SJCRH30 (cell line): ENCODE results near the gene PREPL. TPM values are rescaled to one million over a fixed set of nuclear protein-coding genes. Genes with fewer than 3 reads are reported as not detected.

Experiments
- DNase-seq, 2 experiments: peaks; one replicate each; pipeline ENCODE4 v3.0.0-alpha.2; 2015 to 2020
- H3K27ac ChIP-seq: fragments of 250-450 bp; sonication (Bioruptor Pico); 2 replicates; pipeline ENCODE4 v1.5.1; 2020; ENCODE audit warnings: mild to moderate bottlenecking, moderate library complexity
- H3K27me3 ChIP-seq: fragments of 250-450 bp; sonication (Bioruptor Pico); 2 replicates; pipeline ENCODE4 v1.5.1; 2020; ENCODE audit warnings: mild to moderate bottlenecking, moderate library complexity
- H3K36me3 ChIP-seq: fragments of 250-450 bp; sonication (Bioruptor Pico); 2 replicates; pipeline ENCODE4 v1.5.1; 2020; ENCODE audit warnings: mild to moderate bottlenecking, moderate library complexity
- H3K4me1 ChIP-seq: fragments of 250-450 bp; sonication (Bioruptor Pico); 2 replicates; pipeline ENCODE4 v1.5.1; 2020; ENCODE audit warnings: mild to moderate bottlenecking, moderate library complexity
- H3K4me3 ChIP-seq: fragments of 250-450 bp; sonication (Bioruptor Pico); 2 replicates; pipeline ENCODE4 v1.5.1; 2020; ENCODE audit warnings: mild to moderate bottlenecking, moderate library complexity
- H3K9me3 ChIP-seq: fragments of 250-450 bp; sonication (Bioruptor Pico); replicated peaks from 2 replicates; pipeline ENCODE4 v1.5.1; 2020; ENCODE audit warnings: mild to moderate bottlenecking, moderate library complexity
- total RNA-seq: library from RNA; depleted of rRNA; stranded (reverse); fragments of >200 nt; shearing (Covaris generic); gene quantifications from 2 replicates; pipeline ENCODE4 v1.2.3, GENCODE V29; 2014

The PREPL gene
- total RNA-seq, 1 experiment from 2014 or later: 74.0 TPM

DNA sequence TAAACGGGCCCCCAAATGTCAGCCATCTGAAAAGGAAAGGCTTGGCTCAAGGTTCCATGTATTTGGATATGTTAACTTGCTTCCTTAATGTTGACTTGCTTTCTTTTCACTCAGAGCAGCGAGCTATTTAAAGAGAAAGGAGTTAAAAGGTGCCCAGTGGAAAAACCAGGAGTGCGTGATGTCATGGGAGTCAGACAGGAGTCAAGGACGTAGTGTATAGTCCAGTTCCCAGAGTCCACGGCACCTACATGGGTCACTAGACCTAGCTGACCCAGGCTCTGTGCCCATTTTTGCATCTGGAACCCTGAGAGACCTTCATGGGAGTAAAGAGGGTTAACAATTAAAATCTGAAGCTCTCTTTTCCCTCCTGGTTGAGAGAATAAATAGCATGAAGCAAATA, 66.2 kb downstream of the PREPL start:
- Histone ChIP-seq H3K9me3 (no peaks in the 10 kb centered on the region), H3K27ac (no peak overlapping the region), H3K27me3 (no peaks in the 10 kb centered on the region), H3K36me3 (no peaks in the 10 kb centered on the region), H3K4me1 (peaks cover 28% of the 10 kb centered on the region), H3K4me3 (no peak overlapping the region)
- no peak for DNase-seq

DNA sequence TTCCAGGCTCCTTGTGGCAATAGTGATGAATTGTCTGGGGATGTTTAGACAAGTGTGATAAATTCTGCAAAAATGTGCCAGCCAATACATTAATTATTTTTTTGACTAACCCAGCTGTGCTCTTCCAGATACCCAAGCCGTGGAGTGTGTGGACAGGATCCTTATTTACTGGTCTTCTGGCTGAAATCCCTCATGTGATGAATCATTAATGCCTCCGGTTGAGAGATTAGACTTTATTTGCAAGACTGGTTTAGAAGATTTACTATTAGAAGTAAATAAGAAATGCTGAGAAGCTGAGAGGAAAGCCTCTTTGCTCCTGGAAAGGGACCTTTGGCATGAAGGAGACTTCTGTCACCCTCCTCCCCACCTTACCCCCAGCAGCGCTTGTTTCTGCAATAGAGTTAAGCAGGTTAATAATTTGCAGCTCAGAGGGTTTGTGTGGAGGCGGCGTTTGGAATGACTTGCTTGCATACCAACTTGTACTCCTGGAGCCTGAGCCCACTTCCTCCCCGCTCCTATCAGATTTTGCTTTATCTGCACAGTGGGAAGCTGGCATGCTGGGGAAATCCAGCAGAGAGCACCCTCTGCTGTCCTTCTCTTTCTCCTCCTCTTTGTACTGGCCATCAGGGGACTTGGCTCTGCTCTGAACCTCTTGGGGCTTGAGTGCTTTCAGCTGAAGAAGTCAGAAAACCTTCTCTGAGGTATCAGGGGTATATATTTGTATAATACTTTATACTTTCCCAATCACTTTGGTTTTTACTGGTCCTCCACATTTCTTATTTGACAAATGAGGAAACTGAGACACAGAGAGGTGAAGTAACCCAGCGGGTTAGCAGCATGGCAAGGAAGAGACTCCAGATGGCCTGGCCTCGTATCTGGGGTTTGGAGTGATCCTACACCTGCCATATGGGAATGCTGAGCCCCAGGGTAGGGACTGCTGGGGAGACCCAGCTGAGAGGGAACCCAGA, 69.7 kb downstream of the PREPL start:
- H3K4me3 ChIP-seq: no peak overlapping the region
- peak; percentile 79 to 89 for DNase-seq
- H3K27me3 ChIP-seq: no peaks in the 10 kb centered on the region
- no peak overlapping the region for H3K27ac ChIP-seq
- H3K4me1 ChIP-seq: peaks cover 23% of the 10 kb centered on the region
- no peaks in the 10 kb centered on the region for H3K36me3 ChIP-seq
- no peaks in the 10 kb centered on the region for H3K9me3 ChIP-seq

DNA sequence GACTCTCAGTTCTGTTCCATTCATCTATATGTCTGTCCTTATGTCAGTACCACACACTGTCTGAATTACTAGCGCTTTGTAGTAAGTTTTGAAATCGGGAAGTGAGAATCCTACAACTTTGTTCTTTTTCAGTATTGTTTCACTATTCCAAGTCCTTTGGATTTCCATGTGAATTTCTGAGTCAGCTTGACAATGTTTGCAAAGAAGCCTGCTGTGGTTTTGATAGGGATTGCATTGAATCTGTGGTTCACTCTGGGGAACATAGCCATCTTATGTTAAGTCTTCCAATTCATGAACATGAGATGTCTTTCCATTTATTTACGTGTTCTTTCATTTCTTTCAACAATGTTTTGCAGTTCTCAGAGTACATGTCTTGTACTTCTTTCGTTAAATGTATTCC, 71.0 kb downstream of the PREPL start:
- Histone ChIP-seq H3K27me3 (no peaks in the 10 kb centered on the region), H3K4me3 (no peak overlapping the region), H3K27ac (no peak overlapping the region), H3K4me1 (peaks cover 12% of the 10 kb centered on the region), H3K9me3 (no peaks in the 10 kb centered on the region), H3K36me3 (no peaks in the 10 kb centered on the region)
- no peak for DNase-seq

DNA sequence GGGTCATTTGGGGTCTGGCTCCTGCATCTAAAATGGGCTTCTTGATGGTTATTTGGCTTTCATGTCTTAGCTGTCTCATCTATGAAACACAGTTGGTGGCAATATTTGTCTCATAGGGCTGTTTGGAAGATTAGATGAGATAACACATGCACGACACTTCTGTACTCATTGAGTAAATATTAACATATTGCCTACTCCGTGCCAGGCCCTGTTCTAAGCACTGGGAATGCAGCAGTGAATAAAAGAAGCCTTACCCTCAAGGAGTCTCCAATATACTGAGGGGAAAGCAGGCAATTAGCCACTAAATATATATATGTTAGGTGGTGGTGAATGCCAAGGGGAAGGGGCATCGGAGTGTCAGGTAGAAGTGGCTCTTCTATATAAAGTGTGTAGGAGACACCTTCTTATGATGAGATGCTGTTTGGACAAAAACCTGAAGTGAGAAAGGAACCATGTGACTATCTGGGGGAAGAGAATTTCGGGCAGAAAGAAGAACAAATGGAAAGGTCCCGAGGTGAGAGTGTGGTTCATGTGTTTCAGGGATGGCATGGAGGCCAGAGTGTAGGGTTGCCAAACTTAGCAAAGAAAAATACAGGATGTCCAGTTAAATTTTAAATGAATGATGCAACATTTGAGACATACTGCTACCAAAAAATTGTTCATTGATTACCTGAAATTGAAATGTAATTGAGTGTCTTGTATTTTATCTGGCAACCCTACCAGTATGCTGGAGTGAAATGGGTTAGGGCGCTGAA, 74.2 kb downstream of the PREPL start:
- H3K9me3 ChIP-seq: no peaks in the 10 kb centered on the region
- DNase-seq: no peak
- no peak overlapping the region for H3K4me3 ChIP-seq
- H3K4me1 ChIP-seq: peaks cover 11% of the 10 kb centered on the region
- no peaks in the 10 kb centered on the region for H3K36me3 ChIP-seq
- H3K27ac ChIP-seq: no peak overlapping the region
- H3K27me3 ChIP-seq: no peaks in the 10 kb centered on the region

DNA sequence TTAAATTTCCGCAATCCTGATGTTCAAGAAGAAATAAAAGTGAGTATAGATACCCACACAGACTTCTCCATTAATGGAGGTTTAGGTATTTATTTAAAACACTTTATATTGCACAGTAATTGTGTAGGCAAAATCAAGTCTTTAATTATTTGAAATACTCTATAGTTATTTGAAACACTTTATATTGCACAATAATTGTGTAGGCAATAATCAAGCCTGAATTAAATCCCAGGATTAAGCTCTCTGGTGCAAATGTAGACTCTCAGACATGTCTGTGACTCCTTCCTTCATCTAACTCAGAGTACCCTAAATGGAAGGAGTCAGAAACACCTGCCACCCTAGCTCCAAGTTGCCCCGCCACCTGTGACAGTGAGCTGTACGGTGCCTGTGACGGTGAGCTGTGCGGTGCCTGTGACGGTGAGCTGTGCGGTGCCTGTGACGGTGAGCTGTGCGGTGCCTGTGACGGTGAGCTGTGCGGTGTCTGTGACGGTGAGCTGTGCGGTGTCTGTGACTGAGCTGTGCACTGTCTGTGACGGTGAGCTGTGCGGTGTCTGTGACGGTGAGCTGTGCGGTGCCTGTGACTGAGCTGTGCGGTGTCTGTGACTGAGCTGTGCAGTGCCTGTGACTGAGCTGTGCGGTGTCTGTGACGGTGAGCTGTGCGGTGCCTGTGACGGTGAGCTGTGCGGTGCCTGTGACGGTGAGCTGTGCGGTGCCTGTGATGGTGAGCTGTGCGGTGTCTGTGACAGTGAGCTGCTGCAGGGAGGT, 75.0 kb downstream of the PREPL start:
- no peaks in the 10 kb centered on the region for H3K9me3 ChIP-seq
- no peak for DNase-seq
- H3K4me1 ChIP-seq: peaks cover 6% of the 10 kb centered on the region
- H3K27ac ChIP-seq: no peak overlapping the region
- H3K4me3 ChIP-seq: no peak overlapping the region
- H3K36me3 ChIP-seq: no peaks in the 10 kb centered on the region
- no peaks in the 10 kb centered on the region for H3K27me3 ChIP-seq

DNA sequence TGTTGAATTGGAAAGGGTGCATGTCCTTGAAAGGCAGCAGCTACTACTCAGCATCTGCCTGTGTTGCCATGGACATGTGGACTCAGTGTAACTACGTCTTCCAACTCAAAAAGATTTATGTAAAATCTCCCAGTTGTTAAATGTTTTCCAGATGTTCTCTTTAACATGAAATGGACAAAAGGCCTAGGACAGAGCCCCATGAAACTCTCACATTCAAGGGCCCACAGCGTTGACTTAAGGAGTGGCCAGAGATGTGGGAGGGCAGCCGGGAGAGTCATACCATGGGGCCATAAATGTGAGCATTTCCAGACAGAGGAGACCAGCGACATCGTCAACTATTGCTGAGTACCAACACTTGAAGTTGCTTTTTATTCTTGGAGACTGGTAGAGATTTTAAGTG, 76.1 kb downstream of the PREPL start:
- Histone ChIP-seq H3K9me3 (no peaks in the 10 kb centered on the region), H3K36me3 (no peaks in the 10 kb centered on the region), H3K27me3 (no peaks in the 10 kb centered on the region), H3K27ac (no peak overlapping the region), H3K4me1 (no peaks in the 10 kb centered on the region; the same call in 1 of the 2 replicates), H3K4me3 (no peak overlapping the region)
- DNase-seq: no peak

DNA sequence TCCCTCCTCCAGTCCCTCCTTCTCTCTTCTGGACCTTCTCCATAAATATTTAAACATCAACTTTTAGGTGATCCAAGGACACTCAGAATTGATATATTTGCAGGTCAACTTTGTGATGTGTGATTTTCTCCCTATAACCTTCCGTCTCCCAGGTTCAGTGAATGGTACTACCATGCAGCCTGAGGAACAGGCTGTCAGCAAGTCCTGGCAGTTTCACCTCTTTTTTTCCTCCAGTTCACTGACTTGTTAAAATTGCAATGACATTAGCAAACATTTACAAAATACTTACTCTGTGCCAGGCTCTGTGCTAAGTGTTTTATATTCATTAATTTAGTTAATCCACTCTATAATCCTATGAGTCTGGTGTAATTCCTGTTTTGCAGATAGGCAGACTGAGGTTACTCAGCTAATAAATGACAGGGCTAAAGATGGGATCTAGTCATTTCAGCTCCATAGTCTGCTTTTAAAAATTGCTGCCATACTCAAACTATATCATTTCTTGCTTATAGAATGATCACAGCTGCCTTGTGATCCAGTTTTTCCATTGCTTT, 78.1 kb downstream of the PREPL start:
- H3K9me3 ChIP-seq: no peaks in the 10 kb centered on the region
- no peaks in the 10 kb centered on the region for H3K4me1 ChIP-seq
- no peak overlapping the region for H3K4me3 ChIP-seq
- no peaks in the 10 kb centered on the region for H3K36me3 ChIP-seq
- H3K27ac ChIP-seq: no peak overlapping the region
- DNase-seq: no peak
- no peaks in the 10 kb centered on the region for H3K27me3 ChIP-seq

DNA sequence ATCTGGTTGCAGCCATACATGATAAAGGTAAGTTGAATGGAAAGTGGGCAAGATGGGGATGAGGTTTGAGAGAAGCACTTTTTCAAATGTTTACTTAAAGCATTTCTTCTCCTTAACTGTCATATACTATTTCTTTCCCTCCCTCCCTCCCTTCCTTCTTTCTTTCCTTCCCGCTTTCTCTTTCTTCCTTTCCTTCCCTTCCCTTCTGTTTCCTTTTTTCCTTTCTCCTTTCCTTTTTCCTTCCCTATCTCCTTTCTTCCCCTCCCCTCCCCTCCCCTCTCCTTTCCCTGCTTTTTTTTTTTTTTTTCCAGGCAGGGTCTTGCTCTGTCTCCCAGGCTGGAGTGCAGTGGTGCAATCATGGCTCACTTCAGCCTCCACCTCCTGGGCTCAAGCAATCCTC, 80.4 kb downstream of the PREPL start:
- DNase-seq: no peak
- Histone ChIP-seq H3K4me1 (peaks cover 11% of the 10 kb centered on the region; the same call in 1 of the 2 replicates), H3K27me3 (no peaks in the 10 kb centered on the region), H3K9me3 (no peaks in the 10 kb centered on the region), H3K27ac (no peak overlapping the region), H3K4me3 (no peak overlapping the region), H3K36me3 (no peaks in the 10 kb centered on the region)

DNA sequence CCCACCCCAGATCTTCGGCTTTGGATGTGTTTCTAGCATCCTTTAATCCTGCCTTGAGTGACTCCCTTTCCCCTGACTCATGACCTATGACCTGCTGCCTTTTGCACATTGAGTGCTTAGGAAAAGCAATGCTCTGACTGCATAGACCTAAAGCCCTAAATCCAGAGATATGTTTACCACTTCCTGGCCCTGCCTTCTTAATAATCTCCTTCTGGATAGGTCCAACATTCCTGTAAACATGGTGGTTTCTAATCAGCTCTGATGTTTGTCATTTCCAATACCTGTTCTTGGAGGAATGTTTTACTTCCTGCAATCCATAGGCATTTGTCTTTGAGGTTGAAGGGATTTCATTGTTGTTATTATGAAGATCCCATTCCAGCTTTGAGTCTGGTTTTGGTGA, 83.8 kb downstream of the PREPL start:
- H3K36me3 ChIP-seq: no peaks in the 10 kb centered on the region
- H3K4me3 ChIP-seq: no peak overlapping the region
- H3K27me3 ChIP-seq: no peaks in the 10 kb centered on the region
- H3K4me1 ChIP-seq: peaks cover 14% of the 10 kb centered on the region; the same call in 1 of the 2 replicates
- no peak overlapping the region for H3K27ac ChIP-seq
- no peak for DNase-seq
- H3K9me3 ChIP-seq: no peaks in the 10 kb centered on the region

DNA sequence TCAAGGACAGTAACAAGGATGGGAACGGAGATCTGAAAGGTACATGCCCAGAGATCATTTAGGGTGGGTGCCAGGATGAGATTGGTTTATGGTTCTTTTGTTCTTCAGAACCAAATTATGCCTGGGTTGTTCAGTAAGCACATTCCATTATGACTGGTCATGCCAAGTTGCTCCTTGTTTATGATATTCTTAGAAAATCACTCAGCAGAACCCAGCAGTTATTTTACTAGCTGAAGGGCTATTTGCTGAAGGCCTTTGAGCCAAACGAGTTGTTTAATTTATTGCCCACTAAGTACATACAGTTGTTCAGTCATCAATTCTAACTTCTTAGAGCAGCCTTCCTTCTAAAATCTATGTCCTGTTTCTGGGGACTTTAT, 85.4 kb downstream of the PREPL start:
- no peak overlapping the region for H3K4me3 ChIP-seq
- H3K27ac ChIP-seq: no peak overlapping the region
- H3K36me3 ChIP-seq: no peaks in the 10 kb centered on the region
- DNase-seq: no peak
- no peaks in the 10 kb centered on the region for H3K9me3 ChIP-seq
- H3K27me3 ChIP-seq: no peaks in the 10 kb centered on the region
- H3K4me1 ChIP-seq: peaks cover 14% of the 10 kb centered on the region; the same call in 1 of the 2 replicates

DNA sequence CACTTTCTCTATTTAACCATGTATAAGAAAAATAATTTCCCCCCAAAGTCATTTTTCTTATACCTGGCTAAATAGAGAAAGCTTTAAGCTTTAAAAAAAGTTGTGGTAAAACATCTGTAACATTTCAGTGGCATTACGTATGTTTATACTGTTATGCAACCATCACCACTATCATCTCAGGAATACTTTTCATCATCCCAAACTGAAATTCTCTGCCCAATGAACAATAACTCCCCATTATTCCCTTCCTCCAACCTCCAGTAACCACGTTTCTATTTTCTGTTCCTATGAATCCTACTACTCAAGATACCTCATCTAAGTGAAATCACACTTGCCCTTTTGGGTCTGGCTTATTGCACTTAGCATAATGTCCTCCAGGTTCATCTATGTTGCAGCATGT, 87.7 kb downstream of the PREPL start:
- Histone ChIP-seq H3K36me3 (no peaks in the 10 kb centered on the region), H3K4me3 (no peak overlapping the region), H3K27me3 (no peaks in the 10 kb centered on the region), H3K4me1 (peaks cover 17% of the 10 kb centered on the region), H3K9me3 (no peaks in the 10 kb centered on the region), H3K27ac (no peak overlapping the region)
- no peak for DNase-seq

DNA sequence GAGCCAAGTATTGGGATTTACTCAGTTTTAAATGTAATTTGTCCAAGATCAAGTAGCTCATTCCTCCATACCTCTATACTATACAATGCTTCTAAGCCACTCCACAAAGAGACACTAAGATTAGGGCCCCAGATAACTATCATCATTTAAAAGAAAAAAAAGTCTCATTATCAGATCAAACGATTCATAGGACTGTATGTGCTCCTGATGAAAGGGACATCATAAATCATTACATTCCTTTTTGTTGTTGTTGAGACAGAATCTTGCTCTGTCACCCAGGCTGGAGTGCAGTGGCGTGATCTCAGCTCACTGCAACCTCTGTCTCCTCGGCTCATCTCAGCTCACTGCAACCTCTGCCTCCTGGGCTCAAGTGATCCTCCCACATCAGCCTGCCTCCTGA, 88.2 kb downstream of the PREPL start:
- no peak overlapping the region for H3K27ac ChIP-seq
- H3K4me1 ChIP-seq: peaks cover 22% of the 10 kb centered on the region
- H3K36me3 ChIP-seq: no peaks in the 10 kb centered on the region
- no peaks in the 10 kb centered on the region for H3K9me3 ChIP-seq
- no peak overlapping the region for H3K4me3 ChIP-seq
- no peak for DNase-seq
- H3K27me3 ChIP-seq: no peaks in the 10 kb centered on the region

DNA sequence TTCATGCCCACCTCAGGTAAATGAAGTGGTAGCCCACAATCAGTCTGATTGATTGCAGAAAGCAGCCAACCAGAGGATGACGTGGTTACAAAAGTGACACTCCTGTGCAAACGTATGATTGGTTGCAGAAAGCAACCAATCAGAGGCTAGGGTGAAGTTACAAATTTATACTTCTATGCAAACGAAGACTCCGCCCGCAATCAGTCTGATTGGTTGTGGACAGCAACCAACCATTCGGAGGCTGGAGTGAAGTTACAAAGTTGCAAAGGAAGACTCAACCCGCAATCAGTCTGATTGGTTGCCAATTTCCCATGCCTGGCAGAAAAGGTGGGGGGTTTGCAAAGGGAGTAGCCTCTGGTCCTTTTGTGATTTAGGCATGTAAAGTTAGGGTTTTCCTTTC, 90.0 kb downstream of the PREPL start:
- no peaks in the 10 kb centered on the region for H3K27me3 ChIP-seq
- DNase-seq: no peak
- no peak overlapping the region for H3K4me3 ChIP-seq
- no peaks in the 10 kb centered on the region for H3K9me3 ChIP-seq
- H3K4me1 ChIP-seq: peaks cover 25% of the 10 kb centered on the region
- H3K36me3 ChIP-seq: no peaks in the 10 kb centered on the region
- no peak overlapping the region for H3K27ac ChIP-seq

DNA sequence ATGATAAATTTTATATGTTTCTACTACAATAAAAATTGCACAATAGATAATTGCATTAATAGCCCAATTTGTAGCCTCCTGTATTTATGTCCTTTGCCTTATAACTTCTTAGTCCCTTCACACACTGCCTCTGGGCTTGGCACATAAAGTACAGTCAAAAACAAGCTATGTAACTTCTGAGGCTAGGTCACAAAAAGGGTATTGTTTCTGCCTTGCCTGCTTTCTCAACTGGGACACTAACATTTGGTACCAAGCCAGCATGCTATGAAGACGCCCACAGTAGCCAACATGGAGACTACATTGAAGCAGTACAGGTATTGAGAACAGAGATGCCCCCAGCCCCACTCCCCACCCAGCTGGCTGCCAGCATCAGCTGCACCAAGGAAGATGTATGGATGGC, 91.5 kb downstream of the PREPL start:
- peak in 1 of 2 experiments; percentile 43 for DNase-seq
- Histone ChIP-seq H3K9me3 (no peaks in the 10 kb centered on the region), H3K4me1 (peaks cover 18% of the 10 kb centered on the region), H3K27ac (no peak overlapping the region), H3K36me3 (no peaks in the 10 kb centered on the region), H3K27me3 (no peaks in the 10 kb centered on the region), H3K4me3 (no peak overlapping the region)
